Esophagus squamous epithelium (tissue), 4 donors: ENCODE data around the gene DUSP5.

Experiments used
- POLR2A ChIP-seq, 4 donors: fragments of 450-650 bp; IDR thresholded peaks; one replicate each; pipeline ENCODE4 v1.6.1; 2017; ENCODE audit warnings: antibody characterized with exemption in 4 of 4, mild to moderate bottlenecking in 4 of 4, moderate library complexity in 3 of 4
- TF ChIP-seq, protein P1 (sequence below), 6 experiments: fragments of 450-650 bp in 4 of 6; fragments of 200-600 bp in 2 of 6; sonication (generic) in 2 of 6; IDR thresholded peaks; one replicate each; pipeline ENCODE4 v1.5.1; 2016 to 2019; ENCODE audit warnings: antibody characterized with exemption in 6 of 6, mild to moderate bottlenecking in 4 of 6, moderate library complexity in 4 of 6

DNA sequence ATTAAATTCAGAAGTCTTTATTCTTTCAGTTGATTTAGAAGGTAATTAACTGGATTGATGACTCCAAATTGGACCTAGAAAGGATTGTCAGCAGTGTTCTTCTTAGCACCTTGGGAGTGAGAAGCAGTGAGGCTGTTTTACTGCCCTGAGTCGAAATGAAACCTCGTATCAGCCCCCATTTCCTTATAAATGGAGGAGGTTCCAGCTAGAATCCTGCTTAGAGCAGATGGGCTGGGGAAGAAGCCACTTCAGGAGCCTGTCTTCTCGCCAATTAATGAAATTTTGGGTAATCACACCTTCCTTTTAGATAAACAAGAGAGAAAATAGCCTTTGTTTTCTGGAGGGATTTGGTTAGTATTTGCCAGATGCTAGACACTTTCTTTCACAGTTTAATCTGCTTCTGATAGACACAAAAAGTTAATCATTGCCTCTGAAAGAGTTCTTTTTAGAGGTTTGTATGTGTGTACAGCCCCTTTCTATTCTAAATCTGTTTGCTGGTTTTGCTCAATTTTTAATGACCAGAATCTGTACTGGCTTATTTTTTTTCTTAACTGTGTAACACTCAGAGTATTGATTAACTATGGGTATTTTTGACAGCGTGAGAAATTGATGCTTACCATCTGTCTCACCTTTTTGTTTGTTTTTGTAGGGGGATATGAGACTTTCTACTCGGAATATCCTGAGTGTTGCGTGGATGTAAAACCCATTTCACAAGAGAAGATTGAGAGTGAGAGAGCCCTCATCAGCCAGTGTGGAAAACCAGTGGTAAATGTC is 4.6 kb downstream of the DUSP5 start:
- TF ChIP-seq, protein P1, sequence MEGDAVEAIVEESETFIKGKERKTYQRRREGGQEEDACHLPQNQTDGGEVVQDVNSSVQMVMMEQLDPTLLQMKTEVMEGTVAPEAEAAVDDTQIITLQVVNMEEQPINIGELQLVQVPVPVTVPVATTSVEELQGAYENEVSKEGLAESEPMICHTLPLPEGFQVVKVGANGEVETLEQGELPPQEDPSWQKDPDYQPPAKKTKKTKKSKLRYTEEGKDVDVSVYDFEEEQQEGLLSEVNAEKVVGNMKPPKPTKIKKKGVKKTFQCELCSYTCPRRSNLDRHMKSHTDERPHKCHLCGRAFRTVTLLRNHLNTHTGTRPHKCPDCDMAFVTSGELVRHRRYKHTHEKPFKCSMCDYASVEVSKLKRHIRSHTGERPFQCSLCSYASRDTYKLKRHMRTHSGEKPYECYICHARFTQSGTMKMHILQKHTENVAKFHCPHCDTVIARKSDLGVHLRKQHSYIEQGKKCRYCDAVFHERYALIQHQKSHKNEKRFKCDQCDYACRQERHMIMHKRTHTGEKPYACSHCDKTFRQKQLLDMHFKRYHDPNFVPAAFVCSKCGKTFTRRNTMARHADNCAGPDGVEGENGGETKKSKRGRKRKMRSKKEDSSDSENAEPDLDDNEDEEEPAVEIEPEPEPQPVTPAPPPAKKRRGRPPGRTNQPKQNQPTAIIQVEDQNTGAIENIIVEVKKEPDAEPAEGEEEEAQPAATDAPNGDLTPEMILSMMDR (IDR thresholded peaks at IDR 0.05), result no peak
- no peak for TF ChIP-seq POLR2A (IDR thresholded peaks at IDR 0.05)
